Suprapubic skin (tissue), 3 donors: ENCODE measurements around the gene MRPS18A.

Experiments
- POLR2AphosphoS5 ChIP-seq, 3 donors: sonication (generic); formaldehyde crosslinking; IDR thresholded peaks; one replicate each; pipeline ENCODE4 v1.6.1; 2017; ENCODE audit warnings: antibody characterized with exemption in 3 of 3
- TF ChIP-seq, protein P1 (sequence below), 2 donors: fragments of 200-600 bp in 1 of 2; fragments of 450-650 bp in 1 of 2; sonication (generic) in 1 of 2; IDR thresholded peaks; one replicate each; pipeline ENCODE4 v1.5.1; 2016 to 2019; ENCODE audit warnings: antibody characterized with exemption in 2 of 2, mild to moderate bottlenecking in 1 of 2, moderate library complexity in 1 of 2

- no peak for TF ChIP-seq POLR2AphosphoS5 (IDR thresholded peaks at IDR 0.05)
- TF ChIP-seq, protein P1, sequence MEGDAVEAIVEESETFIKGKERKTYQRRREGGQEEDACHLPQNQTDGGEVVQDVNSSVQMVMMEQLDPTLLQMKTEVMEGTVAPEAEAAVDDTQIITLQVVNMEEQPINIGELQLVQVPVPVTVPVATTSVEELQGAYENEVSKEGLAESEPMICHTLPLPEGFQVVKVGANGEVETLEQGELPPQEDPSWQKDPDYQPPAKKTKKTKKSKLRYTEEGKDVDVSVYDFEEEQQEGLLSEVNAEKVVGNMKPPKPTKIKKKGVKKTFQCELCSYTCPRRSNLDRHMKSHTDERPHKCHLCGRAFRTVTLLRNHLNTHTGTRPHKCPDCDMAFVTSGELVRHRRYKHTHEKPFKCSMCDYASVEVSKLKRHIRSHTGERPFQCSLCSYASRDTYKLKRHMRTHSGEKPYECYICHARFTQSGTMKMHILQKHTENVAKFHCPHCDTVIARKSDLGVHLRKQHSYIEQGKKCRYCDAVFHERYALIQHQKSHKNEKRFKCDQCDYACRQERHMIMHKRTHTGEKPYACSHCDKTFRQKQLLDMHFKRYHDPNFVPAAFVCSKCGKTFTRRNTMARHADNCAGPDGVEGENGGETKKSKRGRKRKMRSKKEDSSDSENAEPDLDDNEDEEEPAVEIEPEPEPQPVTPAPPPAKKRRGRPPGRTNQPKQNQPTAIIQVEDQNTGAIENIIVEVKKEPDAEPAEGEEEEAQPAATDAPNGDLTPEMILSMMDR (IDR thresholded peaks at IDR 0.05) = no peak
These were observed 23.0 kb upstream of the MRPS18A start for GRCh38 chr6:43710576-43710975.
